HG03060 (cell line): ENCODE data around the gene MPST.

Experiments used
- ATAC-seq: cut with Tn5 transposase; IDR thresholded peaks from one replicate; pipeline ENCODE4 v1.9.1; 2021; ENCODE audit warnings: low read depth, moderate number of reproducible peaks; ENCODE audit not compliant: unreplicated experiment

Gene MPST

GRCh38 chr22:37075046-37075445 lies 55.5 kb downstream of the MPST start:
- ATAC-seq, result no peak

GRCh38 chr22:37075822-37076433 lies 56.4 kb downstream of the MPST start:
- no peak for ATAC-seq

GRCh38 chr22:37077802-37078448 lies 58.4 kb downstream of the MPST start:
- ATAC-seq, result no peak

GRCh38 chr22:37079158-37079557 lies 59.6 kb downstream of the MPST start:
- no peak for ATAC-seq
